Endothelial cell (in vitro differentiated cells): ENCODE data around the gene TEN1. TPM values are rescaled to one million over a fixed set of nuclear protein-coding genes. Genes with fewer than 3 reads are reported as not detected.
A peak's percentile ranks its signal among the peaks of the same experiment; 100 is the strongest.

ENCODE experiments used
- DNase-seq: peaks from one replicate; pipeline ENCODE4 v3.0.0; 2021; ENCODE audit warnings: low spot score
- H3K27ac Mint-ChIP-seq: one replicate; pipeline ENCODE4 v1.8.0; 2021; ENCODE audit warnings: mixed read lengths, inconsistent platforms; ENCODE audit not compliant: unreplicated experiment
- H3K27me3 Mint-ChIP-seq: one replicate; pipeline ENCODE4 v1.8.0; 2021; ENCODE audit warnings: mild to moderate bottlenecking, moderate library complexity, mixed read lengths, inconsistent platforms; ENCODE audit not compliant: unreplicated experiment
- H3K36me3 Mint-ChIP-seq: one replicate; pipeline ENCODE4 v1.8.0; 2021; ENCODE audit warnings: mild to moderate bottlenecking, low read depth, mixed read lengths, inconsistent platforms; ENCODE audit not compliant: unreplicated experiment
- H3K4me1 Mint-ChIP-seq: one replicate; pipeline ENCODE4 v1.8.0; 2021; ENCODE audit warnings: mild to moderate bottlenecking, mixed read lengths, inconsistent platforms; ENCODE audit not compliant: unreplicated experiment
- H3K4me3 Mint-ChIP-seq: one replicate; pipeline ENCODE4 v1.8.0; 2021; ENCODE audit warnings: mild to moderate bottlenecking, mixed read lengths, inconsistent platforms; ENCODE audit not compliant: unreplicated experiment
- H3K9me3 Mint-ChIP-seq: one replicate; pipeline ENCODE4 v1.8.0; 2021; ENCODE audit warnings: mixed read lengths, inconsistent platforms; ENCODE audit not compliant: unreplicated experiment
- CTCF ChIP-seq: fragments of 200-600 bp; sonication (generic); IDR thresholded peaks from one replicate; pipeline ENCODE4 v1.5.0; 2021; ENCODE audit warnings: antibody characterized with exemption; ENCODE audit not compliant: unreplicated experiment
- total RNA-seq: library from RNA; stranded (reverse); fragmentation: NEBNext Ultra II Directional; extraction: Animal tissue kit (Norgen Biotek cat#: 25700); gene quantifications from one replicate; pipeline ENCODE4 v1.2.1, GENCODE V29; 2021; ENCODE audit not compliant: unreplicated experiment

The TEN1 gene
- total RNA-seq, 1 donor from 2014 or later: 22.6 TPM

GRCh38 chr17:75940727-75941441 lies 38.2 kb upstream of the TEN1 start, which contains the start of gene FBF1:
TSS of gene FBF1 (minus strand) at chr17:75941042. CDS start at chr17:75938149, 2,893 bp downstream.
- H3K9me3 Mint-ChIP-seq: no peaks in the 10 kb centered on the region
- peaks cover 7% of the 10 kb centered on the region for H3K36me3 Mint-ChIP-seq
- TF ChIP-seq CTCF: no peak
- H3K4me3 Mint-ChIP-seq: peak within 1 kb of the TSS; percentile 93
- H3K4me1 Mint-ChIP-seq: peaks cover 6% of the 10 kb centered on the region
- peak; percentile 94 for DNase-seq
- peaks cover 9% of the 10 kb centered on the region for H3K27me3 Mint-ChIP-seq
- peak within 1 kb of the TSS; percentile 74 for H3K27ac Mint-ChIP-seq

- Mint-ChIP-seq H3K4me3 (peak overlapping the region; percentile 82), H3K27me3 (peaks cover 9% of the 10 kb centered on the region)
Observed at GRCh38 chr17:75941442-75941819, 37.6 kb upstream of the TEN1 start.

GRCh38 chr17:75942473-75942872 lies 36.6 kb upstream of the TEN1 start:
- peaks cover 6% of the 10 kb centered on the region for H3K4me1 Mint-ChIP-seq
- no peak overlapping the region for H3K4me3 Mint-ChIP-seq
- DNase-seq: no peak
- H3K9me3 Mint-ChIP-seq: no peaks in the 10 kb centered on the region
- no peak for TF ChIP-seq CTCF
- H3K27me3 Mint-ChIP-seq: peaks cover 9% of the 10 kb centered on the region
- H3K27ac Mint-ChIP-seq: no peak overlapping the region
- peaks cover 13% of the 10 kb centered on the region for H3K36me3 Mint-ChIP-seq

More at GRCh38 chr17:75941442-75941819, 37.6 kb upstream of the TEN1 start:
- Mint-ChIP-seq H3K4me1 (peaks cover 6% of the 10 kb centered on the region), H3K27ac (peak overlapping the region; percentile 74), H3K9me3 (no peaks in the 10 kb centered on the region), H3K36me3 (peaks cover 8% of the 10 kb centered on the region)
- no peak for TF ChIP-seq CTCF
- DNase-seq: no peak

- no peak for DNase-seq
- H3K9me3 Mint-ChIP-seq: no peaks in the 10 kb centered on the region
- peaks cover 5% of the 10 kb centered on the region for H3K27me3 Mint-ChIP-seq
- peaks cover 14% of the 10 kb centered on the region for H3K36me3 Mint-ChIP-seq
- H3K4me1 Mint-ChIP-seq: peaks cover 6% of the 10 kb centered on the region
- H3K4me3 Mint-ChIP-seq: no peak overlapping the region
- no peak for TF ChIP-seq CTCF
- no peak overlapping the region for H3K27ac Mint-ChIP-seq
Observed at GRCh38 chr17:75943491-75943890, 35.5 kb upstream of the TEN1 start.

GRCh38 chr17:75945211-75945610 lies 33.8 kb upstream of the TEN1 start:
- H3K4me3 Mint-ChIP-seq: no peak overlapping the region
- peaks cover 6% of the 10 kb centered on the region for H3K4me1 Mint-ChIP-seq
- H3K9me3 Mint-ChIP-seq: no peaks in the 10 kb centered on the region
- no peak for TF ChIP-seq CTCF
- no peak overlapping the region for H3K27ac Mint-ChIP-seq
- peaks cover 5% of the 10 kb centered on the region for H3K27me3 Mint-ChIP-seq
- no peak for DNase-seq
- peaks cover 19% of the 10 kb centered on the region for H3K36me3 Mint-ChIP-seq
